ENCODE measurements around the gene SHC3.

SHC3 gene

GRCh38 chr9:89154218-89154617 is 24.4 kb downstream of the SHC3 start:
- DNase-seq (ENCODE audit: low read depth) = no peak

- no peak for DNase-seq (ENCODE audit: low read depth)
Measured at GRCh38 chr9:89153232-89154017, 25.2 kb downstream of the SHC3 start.

GRCh38 chr9:89149726-89150125 is 28.9 kb downstream of the SHC3 start:
- no peak for DNase-seq (ENCODE audit: low read depth)

GRCh38 chr9:89145097-89145496 is 33.5 kb downstream of the SHC3 start:
- no peak for DNase-seq (ENCODE audit: low read depth)

GRCh38 chr9:89144238-89144637 is 34.4 kb downstream of the SHC3 start:
- no peak for DNase-seq (ENCODE audit: low read depth)

GRCh38 chr9:89143266-89143665 is 35.4 kb downstream of the SHC3 start:
- DNase-seq (ENCODE audit: low read depth) = no peak

GRCh38 chr9:89139455-89139854 is 39.2 kb downstream of the SHC3 start:
- DNase-seq (ENCODE audit: low read depth) = no peak

- no peak for DNase-seq (ENCODE audit: low read depth)
Measured at GRCh38 chr9:89138463-89139390, 39.9 kb downstream of the SHC3 start.

- DNase-seq (ENCODE audit: low read depth) = no peak
Measured at GRCh38 chr9:89137542-89138462, 40.8 kb downstream of the SHC3 start.

- no peak for DNase-seq (ENCODE audit: low read depth)
Measured at GRCh38 chr9:89135591-89136166, 42.9 kb downstream of the SHC3 start.

GRCh38 chr9:89134709-89135108 is 43.9 kb downstream of the SHC3 start:
- no peak for DNase-seq (ENCODE audit: low read depth)

- DNase-seq (ENCODE audit: low read depth) = no peak
Measured at GRCh38 chr9:89122949-89123348, 55.7 kb downstream of the SHC3 start.

- no peak for DNase-seq (ENCODE audit: low read depth)
Measured at GRCh38 chr9:89120704-89121103, 57.9 kb downstream of the SHC3 start.

GRCh38 chr9:89116805-89117192 is 61.8 kb downstream of the SHC3 start:
- DNase-seq (ENCODE audit: low read depth) = no peak

GRCh38 chr9:89116064-89116804 is 62.4 kb downstream of the SHC3 start:
- no peak for DNase-seq (ENCODE audit: low read depth)

- DNase-seq (ENCODE audit: low read depth) = no peak
Measured at GRCh38 chr9:89115426-89115825, 63.2 kb downstream of the SHC3 start.

- no peak for DNase-seq (ENCODE audit: low read depth)
Measured at GRCh38 chr9:89114741-89115140, 63.9 kb downstream of the SHC3 start.

GRCh38 chr9:89113851-89114250 is 64.8 kb downstream of the SHC3 start:
- DNase-seq (ENCODE audit: low read depth) = no peak

- no peak for DNase-seq (ENCODE audit: low read depth)
Measured at GRCh38 chr9:89112243-89112642, 66.4 kb downstream of the SHC3 start.

- no peak for DNase-seq (ENCODE audit: low read depth)
Measured at GRCh38 chr9:89109666-89110065, 69.0 kb downstream of the SHC3 start.

GRCh38 chr9:89107406-89107805 is 71.2 kb downstream of the SHC3 start:
- DNase-seq (ENCODE audit: low read depth) = no peak
